ENCODE data around the gene GPC3.

- TF ChIP-seq CTCF (conservative IDR thresholded peaks at IDR 0.05; ENCODE audit: low read depth, low read length) (no peak), EZH2 (IDR thresholded peaks at IDR 0.05; ENCODE audit: borderline replicate concordance, low read depth, low read length, poor library complexity, severe bottlenecking) (no peak)
These were observed 339.2 kb downstream of the GPC3 start for GRCh38 chrX:133645977-133646718.
